HTERT RPE-1 (cell line): ENCODE measurements around the gene SACM1L.
"Not testable (repeated sequence)": the region's sequence is repeated elsewhere in the genome, so short reads cannot be mapped to it uniquely, and the experiment has no call there.

Experiments
- in situ Hi-C: fragments of 300-500 bp; cut with MboI; formaldehyde crosslinking; loops from 4 replicates; pipeline ENCODE4 v1.14.3; 2020; ENCODE audit warnings: low sequenced_read_pairs

The SACM1L gene

DNA sequence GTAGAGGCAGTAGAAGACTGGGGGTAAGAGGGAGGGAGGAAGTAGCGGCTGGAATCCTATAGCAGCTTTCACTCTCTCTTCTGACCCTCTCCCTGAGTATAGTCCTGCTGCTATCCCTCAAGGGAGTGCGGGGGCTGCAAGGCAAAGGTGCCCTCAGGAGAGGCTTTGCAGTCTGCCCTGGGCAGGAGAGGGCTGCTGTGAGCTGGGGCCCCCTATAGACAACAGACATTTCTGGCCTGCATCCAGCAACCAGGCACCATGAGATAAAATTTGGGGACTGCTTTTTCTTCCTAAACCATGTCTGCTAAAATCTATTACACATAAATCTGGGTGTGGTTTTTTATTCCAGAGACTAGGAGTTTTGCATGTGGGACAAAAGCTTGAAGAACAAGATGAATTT lies 48.0 kb downstream of the SACM1L start:
- in situ Hi-C loops, result no loop called here

- in situ Hi-C loops, result no loop called here
These were observed 50.8 kb downstream of the SACM1L start for GRCh38 chr3:45739991-45740390.

DNA sequence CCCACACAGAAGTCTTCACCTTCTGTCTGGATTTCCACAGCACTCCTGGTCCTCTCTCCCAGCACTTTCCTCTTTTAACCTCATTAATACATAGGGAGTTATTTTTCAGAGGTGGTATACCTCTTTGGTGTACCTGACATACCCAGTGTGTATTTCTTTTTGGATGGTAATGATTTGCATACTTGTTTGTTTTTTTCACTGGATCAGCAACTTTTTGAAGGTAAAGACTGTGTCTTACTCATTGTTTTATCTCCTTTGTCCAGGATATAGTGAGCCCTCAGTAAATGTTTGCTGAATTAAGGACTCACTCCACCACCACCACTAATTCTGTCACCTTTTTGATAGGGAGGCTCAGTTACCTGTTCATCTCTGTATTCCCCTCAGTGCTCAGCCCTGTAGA lies 52.1 kb downstream of the SACM1L start:
- in situ Hi-C loops, result no loop called here

GRCh38 chr3:45741742-45742460 lies 52.7 kb downstream of the SACM1L start:
- in situ Hi-C loops, result no loop called here

DNA sequence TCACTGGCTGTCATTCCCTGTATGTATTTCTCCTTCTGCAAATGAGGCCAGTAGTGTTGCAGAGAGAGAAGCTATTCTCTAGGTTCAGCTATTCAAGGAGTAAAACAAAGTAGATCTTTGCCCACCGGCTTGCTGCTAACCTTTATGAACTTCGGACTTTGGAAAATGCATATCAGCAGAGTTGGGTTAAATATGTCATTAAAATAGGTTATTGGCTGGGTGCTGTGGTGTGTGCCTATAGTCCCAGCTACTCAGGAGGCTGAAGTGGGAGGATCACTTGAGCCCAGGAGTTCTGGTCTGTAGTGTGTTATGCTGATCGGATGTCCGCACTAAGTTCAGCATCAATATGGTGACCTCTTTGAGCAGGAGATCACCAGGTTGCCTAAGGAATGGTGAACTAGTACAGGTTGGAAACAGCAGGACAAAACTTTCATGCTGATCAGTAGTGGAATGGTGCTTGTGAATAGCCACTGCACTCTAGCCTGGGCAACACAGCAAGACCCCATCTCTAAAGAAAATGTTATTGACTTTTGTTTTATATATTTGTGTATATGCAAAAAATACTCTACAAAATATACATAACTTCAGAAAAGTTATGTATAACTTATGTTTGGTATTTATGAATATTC lies 53.4 kb downstream of the SACM1L start:
- in situ Hi-C loops, result no loop called here

GRCh38 chr3:45746165-45746776 lies 57.1 kb downstream of the SACM1L start:
- in situ Hi-C loops, result no loop called here

DNA sequence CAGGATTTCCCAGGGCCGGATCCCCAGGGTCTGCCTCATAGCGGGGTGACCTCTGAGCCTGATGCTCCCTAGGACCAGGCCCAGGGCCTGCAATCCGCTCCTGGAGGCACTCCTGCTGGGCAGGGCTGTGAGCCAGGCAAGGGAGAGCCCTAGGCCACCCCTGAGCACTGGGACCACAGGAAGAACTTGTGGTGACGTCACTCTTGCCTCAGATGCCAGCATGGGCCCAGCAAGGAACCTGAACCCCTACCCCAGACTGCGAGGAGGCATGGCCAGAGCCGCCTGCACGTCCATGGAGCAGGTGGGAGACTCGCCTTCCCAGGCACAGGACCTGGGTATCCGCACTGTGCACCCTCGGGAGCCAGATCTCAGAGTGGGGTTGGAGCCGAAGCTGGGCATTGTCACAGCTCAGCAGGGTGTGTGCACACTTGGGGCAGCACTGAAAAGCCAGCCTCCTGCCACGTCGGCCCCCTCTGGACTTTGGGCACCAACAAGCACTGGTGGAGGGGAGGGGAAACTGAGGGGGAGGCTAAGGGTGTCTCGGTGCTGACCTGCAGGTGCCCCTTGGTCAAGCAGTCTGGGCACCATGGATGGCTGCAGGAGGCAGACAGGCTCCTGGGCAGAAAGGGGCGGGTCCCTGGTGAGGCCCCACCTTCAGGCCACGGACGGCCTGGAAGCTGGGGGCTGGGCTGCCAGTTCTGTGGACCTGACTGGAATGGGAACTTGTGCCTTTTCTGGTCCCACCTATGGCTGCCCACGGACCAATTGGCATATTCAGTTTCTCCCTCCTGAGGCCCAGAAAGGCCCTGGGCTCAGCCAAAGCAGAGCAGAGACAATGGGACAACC lies 57.8 kb downstream of the SACM1L start:
- in situ Hi-C loops, result no loop called here

DNA sequence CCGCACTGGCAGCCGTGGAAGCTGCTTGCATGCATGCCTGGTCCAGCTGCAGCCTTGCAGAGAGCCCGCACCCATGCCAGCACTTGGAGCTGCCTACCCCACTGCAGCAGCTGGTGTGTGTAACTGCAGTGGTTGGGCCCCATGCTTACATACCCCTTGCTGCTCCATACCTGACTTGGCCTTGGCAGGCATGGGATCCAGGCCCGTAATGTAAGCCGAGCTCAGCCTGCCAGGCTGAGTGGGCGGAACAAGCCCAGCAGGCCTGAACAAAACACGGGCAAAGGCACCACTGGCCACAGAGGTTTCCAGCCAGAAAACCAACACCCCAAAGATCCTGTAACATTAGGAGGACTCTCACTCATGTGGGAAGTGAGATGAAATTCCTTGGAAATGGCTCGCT lies 58.9 kb downstream of the SACM1L start:
- in situ Hi-C loops, result no loop called here

- in situ Hi-C loops, result not testable (repeated sequence)
These were observed 59.9 kb downstream of the SACM1L start for GRCh38 chr3:45749036-45749600.

GRCh38 chr3:45749880-45750279 lies 60.7 kb downstream of the SACM1L start:
- in situ Hi-C loops, result no loop called here

DNA sequence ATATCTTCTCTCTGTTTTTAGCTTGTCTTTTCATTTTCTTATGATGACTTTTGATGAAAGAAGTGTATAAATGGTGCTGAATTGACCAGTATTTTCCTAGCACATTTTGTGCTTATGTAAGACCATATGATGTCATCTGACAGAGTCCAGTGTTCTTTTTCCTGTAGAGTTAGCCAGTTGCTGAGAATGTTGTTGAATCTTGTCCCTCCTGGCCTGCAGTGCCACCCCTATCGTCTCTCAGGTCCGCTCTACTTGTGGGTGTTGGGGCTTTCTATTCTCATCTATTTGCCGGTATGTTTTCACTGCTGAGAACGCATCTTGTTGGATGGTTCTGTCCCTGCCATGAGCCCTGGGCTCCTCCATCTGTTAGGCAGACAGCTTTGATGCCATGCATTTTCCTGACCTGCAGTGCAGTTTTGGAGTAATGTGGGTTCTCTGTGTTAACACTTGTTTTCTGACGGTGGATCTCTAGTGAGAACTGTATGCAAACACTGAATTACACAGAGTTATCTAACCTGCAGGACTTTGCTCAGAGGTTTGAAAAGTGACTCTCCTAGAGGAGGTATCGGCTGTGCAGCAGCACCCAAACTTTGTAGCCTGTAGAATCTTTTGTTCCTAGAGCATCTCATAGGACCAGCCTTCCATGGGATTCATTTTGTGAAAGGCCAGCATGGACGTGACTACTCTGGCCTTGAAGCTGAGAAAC lies 62.5 kb downstream of the SACM1L start:
- in situ Hi-C loops, result no loop called here

- in situ Hi-C loops, result no loop called here
These were observed 63.9 kb downstream of the SACM1L start for GRCh38 chr3:45753095-45753494.

DNA sequence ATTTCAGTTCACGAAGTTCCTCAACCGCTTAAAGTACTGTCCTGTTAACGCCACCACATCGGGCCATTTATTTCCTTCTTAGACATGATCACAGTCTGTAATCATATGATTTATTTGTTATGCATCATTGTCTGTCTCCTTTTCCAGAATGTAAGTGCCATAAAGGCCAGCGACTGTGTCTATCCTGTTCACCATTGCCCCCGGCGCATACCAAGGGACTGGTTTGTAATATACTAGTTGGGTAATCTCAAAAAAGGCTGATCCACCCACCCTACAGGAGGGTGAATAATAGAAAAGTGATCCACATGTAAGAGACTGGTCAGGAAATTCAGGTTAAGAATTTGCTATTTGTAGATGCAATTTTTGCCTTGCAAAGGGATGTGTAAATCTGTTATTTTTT lies 65.3 kb downstream of the SACM1L start:
- in situ Hi-C loops, result no loop called here

DNA sequence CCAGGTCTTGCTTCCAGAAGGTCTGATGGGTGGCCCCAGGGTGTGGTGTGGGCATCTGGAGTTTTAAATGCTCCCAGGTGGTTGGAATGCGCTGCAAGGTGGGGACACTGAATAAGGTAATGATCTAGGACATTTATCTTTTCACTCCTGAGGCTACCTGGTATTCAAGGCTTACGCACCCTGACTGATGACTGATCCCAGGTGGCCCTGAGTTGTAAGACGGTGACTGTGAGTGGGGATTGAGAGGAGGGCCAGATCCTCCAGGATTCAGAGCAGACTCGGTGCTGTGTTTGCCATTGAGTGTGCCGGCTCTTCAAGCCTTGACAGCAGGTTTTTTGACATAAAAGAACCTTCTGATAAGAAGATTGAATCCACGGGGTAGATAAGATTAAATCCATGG lies 66.9 kb downstream of the SACM1L start:
- in situ Hi-C loops, result no loop called here

- in situ Hi-C loops, result not testable (repeated sequence)
These were observed 67.9 kb downstream of the SACM1L start for GRCh38 chr3:45757141-45757540.

GRCh38 chr3:45758871-45759270 lies 69.7 kb downstream of the SACM1L start:
- in situ Hi-C loops, result no loop called here

GRCh38 chr3:45759851-45760250 lies 70.7 kb downstream of the SACM1L start:
- in situ Hi-C loops, result no loop called here

DNA sequence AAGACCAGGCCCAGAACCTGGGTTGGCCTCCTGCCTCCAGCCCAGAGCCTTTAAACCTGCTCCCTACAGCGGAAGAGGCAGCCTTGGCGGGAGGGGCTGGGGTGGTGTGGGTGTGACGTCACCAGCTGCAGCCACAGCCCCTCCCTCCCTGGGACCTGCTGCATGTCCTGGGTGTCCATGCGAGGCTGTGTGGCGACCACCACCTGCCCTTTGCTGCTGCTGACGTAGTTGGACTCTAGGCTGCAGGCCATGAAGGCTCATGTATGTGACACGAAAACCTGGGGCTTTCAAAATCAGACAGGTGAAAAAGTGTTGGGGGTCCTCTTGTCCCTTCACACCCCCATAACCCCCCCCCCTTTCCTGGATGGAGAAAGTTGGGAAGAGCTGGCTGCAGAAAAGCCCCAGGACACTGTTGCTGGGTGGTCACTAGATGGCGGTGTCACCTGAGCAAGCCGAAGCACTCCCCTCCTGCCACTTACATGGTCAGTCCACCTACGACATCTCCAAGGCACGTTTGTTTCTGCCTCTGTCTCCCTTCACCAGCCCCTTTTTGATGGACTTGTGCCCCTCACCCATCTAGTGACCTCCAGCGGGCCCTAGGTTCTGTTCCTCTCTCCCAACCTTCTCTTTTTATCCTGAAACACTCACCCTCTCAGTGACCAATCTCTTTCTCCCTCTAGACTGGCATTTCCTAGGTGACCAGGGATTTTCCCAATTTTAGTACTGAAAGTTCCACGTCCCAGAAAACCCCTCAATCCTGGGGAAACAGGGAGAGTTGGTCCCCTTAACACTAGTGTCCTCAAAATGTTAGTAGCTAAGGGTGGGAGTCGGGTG lies 71.9 kb downstream of the SACM1L start:
- in situ Hi-C loops, result no loop called here

DNA sequence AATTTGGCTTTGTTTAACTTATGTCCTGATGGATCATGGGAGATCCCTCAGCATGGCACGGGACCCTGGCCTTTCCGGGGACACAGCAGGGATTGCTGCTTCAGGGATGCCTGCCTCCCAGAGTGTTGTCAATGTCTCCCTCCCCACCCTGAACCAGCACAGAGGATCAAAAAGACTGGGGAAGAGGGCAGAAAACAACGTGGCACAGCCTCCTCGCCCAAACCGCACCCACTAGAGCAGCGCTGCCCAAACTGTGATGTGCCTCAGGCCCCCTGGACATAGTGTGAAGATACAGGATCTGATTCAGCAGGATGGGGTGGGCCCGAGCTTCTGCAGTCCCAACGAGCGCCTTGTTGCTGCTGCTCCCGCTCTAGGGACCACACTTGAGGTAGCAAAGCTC lies 72.6 kb downstream of the SACM1L start:
- in situ Hi-C loops, result no loop called here
